D341Med (cell line): ENCODE measurements around the gene RSRC1.
"Not testable (repeated sequence)": the region's sequence is repeated elsewhere in the genome, so short reads cannot be mapped to it uniquely, and the experiment has no call there.

Experiments
- DNase-seq: peaks from one replicate; pipeline ENCODE4 v3.0.0; 2012; ENCODE audit warnings: low spot score

RSRC1 gene

DNA sequence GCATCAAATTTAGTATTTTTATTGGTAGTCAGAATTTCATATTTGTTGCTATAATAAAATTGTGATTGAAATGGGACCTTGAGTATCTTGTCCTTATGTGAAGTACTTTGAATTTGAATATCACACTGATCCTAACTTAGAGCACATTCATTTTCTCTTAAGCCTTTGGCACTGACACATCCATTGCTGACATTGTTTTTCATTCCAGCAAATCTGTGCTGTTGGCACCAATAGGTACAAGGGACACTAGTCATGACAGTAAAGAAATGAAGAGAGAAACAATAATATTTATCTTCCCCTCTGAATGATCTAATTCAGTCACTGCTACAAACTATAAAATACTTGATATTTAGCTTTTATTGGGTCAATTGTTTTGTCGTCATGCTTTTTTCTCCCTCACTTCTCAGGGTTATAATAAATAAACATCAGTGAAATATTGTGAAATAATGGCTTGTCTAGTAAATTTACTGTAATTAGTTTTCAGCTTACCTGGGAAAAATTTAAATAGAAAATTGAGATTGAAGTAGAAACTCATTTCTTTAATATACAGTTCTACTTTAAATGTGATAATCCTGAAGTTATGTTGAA is 294.3 kb downstream of the RSRC1 start:
- DNase-seq, result no peak

GRCh38 chr3:158405507-158405906 is 295.6 kb downstream of the RSRC1 start:
- peak; percentile 42 for DNase-seq

DNA sequence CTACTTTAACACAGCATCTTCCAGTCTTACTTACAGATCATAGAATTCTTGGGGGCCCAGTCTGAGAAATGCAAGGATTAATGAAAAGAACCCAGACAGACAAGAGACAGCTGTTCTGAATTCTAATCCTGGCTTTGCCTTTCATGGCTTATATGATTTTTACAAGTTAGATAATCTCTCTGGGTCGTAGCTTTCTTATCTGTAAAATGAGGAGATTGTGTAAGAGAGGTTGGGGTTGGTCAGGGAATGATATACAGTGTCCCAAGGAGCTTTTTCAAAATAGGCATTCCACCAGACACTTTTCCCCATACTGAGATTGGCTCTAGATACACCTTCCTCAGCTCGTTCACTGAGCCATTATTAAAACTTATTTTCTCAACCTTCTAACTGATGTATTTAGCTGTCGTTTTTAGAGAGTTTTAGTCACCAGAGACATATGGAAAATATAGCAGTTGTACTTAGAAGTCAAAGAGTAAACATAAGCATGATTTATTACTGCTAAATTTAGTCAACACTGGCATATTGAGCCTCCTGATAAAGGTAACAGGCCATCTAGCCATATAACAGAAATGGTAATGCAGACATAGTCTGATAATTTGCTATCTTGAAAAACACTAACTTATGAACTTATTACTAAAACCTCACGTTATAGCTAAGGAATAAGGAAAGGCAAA is 298.1 kb downstream of the RSRC1 start:
- peak; percentile 27 for DNase-seq

DNA sequence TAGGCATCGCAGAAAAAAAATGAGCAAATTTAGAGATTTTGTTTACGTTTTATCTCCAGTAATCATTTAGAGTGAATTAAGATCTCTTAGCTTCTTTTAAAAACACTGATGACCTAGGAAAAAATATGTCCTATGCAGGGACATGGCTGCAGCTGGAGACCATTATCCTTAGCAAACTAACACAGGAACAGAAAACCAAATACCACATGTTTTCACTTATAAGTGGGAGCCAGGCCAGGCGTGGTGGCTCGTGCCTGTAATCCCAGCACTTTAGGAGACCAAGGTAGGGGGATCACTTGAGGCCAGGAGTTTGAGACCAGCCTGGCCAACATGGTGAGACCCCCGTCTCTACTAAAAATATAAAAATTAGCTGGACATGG is 298.6 kb downstream of the RSRC1 start:
- DNase-seq, result not testable (repeated sequence)

DNA sequence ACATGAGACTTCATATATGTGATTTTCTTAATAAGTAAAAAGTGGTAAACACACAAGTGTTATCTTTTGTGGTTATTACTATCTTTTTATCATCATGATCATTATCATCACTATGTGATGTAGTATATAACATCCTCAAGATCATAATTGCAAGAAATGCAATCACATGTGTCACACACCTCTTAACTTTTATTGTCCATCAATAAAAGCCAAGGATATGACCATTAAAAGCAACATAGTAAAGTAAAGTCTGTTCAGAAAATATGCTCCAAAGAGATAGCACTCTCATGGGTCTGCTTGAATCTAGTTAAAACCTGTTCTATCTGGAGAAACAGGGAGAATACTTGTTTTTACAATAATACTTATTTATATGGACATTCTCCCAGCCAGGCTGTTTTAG is 308.1 kb downstream of the RSRC1 start:
- DNase-seq, result no peak

GRCh38 chr3:158419820-158420653 is 310.1 kb downstream of the RSRC1 start:
- DNase-seq, result no peak

DNA sequence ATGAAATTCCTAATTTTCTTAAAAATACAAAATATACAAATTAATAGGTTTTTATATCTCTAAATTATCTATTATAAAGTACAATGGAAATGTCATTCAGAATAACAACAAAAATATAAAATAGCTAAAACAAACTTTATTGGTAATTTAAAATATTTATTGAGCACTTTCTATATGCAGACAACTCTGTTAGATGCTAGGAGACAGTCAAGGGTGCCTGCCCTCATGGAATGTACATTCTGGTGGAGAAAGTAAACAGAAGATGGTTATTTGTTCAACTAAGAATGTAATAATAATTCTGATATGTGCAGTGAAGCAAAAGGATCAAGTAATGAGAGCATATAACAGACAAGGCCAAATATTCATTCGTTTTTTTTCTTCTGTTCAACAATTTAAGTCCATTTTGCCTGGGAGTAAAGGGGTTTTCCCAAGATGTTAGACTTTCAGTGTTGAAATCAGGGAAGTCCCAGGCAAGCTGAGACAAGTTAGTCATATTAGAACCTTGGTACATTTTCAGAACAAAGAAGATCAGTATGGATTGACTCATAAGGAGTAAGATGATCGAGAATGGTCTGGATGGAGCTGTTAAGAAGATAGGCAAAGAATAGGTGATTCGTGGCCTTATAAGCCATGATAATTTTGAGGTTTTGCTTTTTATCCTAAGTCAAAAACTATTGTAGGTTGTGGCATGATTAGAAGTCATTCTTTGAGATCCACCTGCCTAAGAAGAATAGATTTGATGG is 310.9 kb downstream of the RSRC1 start:
- DNase-seq, result no peak

DNA sequence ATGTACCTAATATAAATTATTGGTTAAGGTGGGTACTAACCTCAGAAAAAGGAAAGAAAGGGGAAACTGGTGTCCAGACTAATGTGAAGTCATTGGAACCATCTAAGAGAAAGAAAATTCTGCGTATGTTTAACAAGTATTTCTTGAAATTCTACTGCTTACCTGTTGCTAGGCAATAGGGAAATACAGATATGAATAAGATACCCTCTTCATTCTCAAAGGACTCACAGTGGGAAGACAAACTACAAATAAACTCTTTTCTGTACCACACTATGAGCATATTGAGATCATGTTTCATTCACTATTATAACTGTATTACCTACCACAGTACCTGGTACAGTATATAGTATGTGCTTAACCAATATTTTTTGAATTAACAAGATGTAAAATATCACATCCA is 320.6 kb downstream of the RSRC1 start:
- no peak for DNase-seq

DNA sequence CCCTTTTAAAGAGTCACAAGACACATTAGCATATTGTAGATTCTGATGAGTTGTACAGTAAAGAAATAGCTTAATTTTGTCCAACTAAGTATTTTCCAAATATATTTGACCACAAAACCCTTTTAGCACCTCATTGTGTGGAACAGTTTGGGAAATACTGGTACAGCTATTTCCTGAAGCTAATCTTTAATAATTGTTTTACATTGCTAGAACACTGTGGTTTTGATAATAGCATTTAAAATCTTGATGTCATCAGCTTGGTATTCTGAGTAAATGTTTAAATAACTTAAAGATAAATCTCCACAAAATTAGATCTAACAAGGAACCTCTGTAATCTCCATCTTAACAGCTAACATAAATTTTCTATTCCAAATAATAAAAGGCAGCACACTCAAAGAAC is 321.1 kb downstream of the RSRC1 start:
- DNase-seq, result no peak

- DNase-seq, result no peak
Measured at GRCh38 chr3:158431829-158432228, 321.9 kb downstream of the RSRC1 start.

- peak; percentile 50 for DNase-seq
Measured at GRCh38 chr3:158434412-158435038, 324.6 kb downstream of the RSRC1 start.

DNA sequence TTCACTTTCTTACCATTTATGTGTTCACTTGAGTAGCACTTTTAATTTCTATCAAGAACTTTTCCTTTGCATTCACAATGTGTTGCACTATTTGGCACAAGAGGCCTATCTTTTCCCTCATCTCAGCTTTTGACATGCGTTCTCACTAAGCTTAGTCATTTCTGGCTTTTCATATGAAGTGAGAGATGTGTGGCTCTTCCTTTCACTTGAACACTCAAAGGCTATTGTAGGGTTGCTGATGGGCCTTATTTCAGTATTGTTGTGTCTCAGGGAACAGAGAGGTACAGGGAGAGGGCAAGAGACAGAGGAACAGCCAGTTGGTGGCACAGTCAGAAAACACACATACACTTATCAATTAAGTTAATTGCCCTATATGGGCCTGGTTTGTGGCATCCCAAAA is 333.7 kb downstream of the RSRC1 start:
- DNase-seq, result no peak

DNA sequence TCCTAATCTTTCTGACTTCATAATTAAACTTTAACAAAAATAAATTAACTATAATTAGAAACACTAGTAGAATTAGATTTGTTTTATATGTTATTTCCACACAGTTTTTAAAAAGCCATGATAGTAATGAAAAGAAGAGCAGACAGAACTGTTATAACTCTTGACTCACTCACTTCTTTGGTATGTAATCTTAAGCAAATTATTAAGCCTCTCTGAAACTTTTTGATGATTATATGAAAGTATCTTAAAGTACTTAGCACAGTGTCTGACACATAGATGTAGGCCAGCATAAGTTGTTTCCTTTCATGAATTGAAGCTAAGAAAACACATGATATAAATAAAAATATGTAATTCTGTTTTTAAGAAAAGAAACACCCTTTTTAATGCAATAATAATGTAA is 337.5 kb downstream of the RSRC1 start:
- no peak for DNase-seq

GRCh38 chr3:158451405-158452055 is 341.6 kb downstream of the RSRC1 start:
- no peak for DNase-seq

- DNase-seq, result no peak
Measured at GRCh38 chr3:158452334-158452733, 342.4 kb downstream of the RSRC1 start.

GRCh38 chr3:158453004-158453403 is 343.1 kb downstream of the RSRC1 start:
- DNase-seq, result no peak

DNA sequence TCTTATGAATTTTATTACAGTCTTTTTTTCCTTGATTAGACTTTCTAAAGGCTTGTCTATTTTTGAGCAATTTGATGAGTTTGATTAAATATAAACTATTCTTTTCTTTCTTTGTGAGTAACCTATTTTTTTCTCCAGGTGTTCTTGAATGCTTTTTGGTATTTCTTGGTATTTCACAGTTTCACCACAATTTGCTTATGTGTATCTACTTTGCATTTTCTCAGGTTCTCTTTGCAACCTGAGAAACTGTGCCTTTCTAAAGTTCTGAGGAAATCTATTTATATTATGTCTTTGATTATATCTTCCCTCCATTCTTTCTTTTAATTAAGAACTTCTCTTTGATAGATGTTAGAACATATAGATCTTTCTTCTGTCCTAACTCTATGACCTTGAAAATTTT is 344.0 kb downstream of the RSRC1 start:
- DNase-seq, result no peak

DNA sequence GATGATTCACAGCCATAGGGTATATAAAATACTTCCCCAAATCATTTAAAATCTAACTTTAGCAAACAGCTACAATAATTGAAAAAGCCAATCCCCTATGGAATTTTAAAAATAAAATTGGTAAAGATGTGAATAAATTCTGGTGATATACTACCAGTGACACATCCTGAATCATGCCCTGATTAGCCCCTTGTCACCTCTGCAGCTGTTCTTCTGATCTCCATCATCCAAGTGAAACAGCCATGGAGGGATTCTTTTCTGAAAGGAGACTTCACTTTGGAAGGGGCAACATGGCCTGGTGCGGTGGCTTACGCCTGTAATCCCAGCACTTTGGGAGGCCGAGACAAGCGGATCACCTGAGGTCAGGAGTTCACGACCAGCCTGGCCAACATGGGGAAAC is 345.5 kb downstream of the RSRC1 start:
- no peak for DNase-seq

GRCh38 chr3:158456114-158456513 is 346.2 kb downstream of the RSRC1 start:
- no peak for DNase-seq

GRCh38 chr3:158458464-158458863 is 348.6 kb downstream of the RSRC1 start:
- no peak for DNase-seq

- no peak for DNase-seq
Measured at GRCh38 chr3:158460926-158461325, 351.0 kb downstream of the RSRC1 start.

GRCh38 chr3:158463556-158463955 is 353.7 kb downstream of the RSRC1 start:
- no peak for DNase-seq
